Omental fat pad (tissue), 4 donors: Measurements from ENCODE around the gene FAM193B. TPM values are rescaled to one million over a fixed set of nuclear protein-coding genes. Genes with fewer than 3 reads are reported as not detected.

Experiments used
- ATAC-seq: fragments of 150-250 bp; one replicate; pipeline ENCODE4 v1.9.1; 2016; ENCODE audit warnings: mild to moderate bottlenecking, moderate library complexity; ENCODE audit not compliant: low FRiP score
- DNase-seq: peaks from one replicate; pipeline ENCODE4 v3.0.0-alpha.2; 2019; ENCODE audit warnings: low spot score
- total RNA-seq, 4 donors: library from RNA; depleted of rRNA; stranded (reverse); fragments of >200 nt; gene quantifications; one replicate each; pipeline ENCODE4 v1.1.0, GENCODE V29; 2016
- TF ChIP-seq, protein P1 (sequence below), 3 donors: fragments of 450-650 bp; IDR thresholded peaks; one replicate each; pipeline ENCODE4 v1.5.1; 2016 to 2017; ENCODE audit warnings: antibody characterized with exemption in 3 of 3, mild to moderate bottlenecking in 3 of 3, moderate library complexity in 2 of 3

FAM193B gene
- total RNA-seq, 4 donors from 2014 or later: 43.3 to 92.5 (median 50.9) TPM

DNA sequence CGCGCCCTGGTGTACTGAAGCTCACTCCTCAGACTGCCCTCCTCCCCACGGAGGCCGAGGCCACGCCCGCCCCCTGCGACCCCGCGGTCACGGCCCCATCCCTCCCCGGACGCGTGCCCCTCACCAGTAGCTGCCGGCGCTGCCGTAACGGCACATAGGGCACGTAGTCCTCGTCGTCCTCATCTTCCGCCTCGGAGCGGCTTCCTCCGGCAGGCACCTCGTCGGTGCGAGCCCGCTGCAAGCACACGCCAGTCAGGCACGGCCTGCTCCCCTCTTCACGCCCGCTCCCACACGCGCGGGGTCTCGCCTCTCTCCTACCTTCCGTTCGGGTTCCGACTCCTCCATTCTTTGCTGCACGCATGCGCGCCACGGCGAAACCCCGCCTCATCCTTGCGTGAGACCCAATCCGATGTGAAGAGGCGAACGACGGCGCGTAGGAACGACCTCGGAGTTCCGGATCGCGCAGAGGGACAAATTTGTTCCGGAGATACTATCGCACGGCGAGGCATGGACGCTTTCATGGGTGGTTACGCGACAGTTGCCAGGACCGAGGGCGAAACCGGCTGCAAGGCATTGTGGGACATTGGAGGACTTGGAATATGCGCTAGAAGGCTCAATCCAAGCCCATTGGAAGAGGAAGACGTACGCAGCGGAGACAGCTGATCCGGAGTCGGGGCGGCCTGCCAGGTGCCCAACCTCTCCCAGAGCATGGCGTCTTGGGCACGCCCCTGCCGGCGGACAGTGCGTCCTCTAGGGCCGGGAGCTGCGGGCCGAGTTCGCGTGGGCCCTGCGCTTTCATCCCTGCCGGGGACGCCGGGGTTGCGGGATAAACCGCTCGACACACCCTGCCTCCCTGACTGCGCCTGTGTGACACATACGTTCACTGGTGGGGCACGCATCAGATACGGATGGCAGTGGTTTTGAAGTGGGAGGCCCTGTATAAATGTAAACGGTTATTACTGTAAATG lies 37.5 kb downstream of the FAM193B start, which contains the start of gene DDX41:
Gene DDX41 (minus strand): TSS at position 361 of the 968 bp plus-strand sequence. CDS start 16 bp downstream, at position 345.
- TF ChIP-seq, protein P1, sequence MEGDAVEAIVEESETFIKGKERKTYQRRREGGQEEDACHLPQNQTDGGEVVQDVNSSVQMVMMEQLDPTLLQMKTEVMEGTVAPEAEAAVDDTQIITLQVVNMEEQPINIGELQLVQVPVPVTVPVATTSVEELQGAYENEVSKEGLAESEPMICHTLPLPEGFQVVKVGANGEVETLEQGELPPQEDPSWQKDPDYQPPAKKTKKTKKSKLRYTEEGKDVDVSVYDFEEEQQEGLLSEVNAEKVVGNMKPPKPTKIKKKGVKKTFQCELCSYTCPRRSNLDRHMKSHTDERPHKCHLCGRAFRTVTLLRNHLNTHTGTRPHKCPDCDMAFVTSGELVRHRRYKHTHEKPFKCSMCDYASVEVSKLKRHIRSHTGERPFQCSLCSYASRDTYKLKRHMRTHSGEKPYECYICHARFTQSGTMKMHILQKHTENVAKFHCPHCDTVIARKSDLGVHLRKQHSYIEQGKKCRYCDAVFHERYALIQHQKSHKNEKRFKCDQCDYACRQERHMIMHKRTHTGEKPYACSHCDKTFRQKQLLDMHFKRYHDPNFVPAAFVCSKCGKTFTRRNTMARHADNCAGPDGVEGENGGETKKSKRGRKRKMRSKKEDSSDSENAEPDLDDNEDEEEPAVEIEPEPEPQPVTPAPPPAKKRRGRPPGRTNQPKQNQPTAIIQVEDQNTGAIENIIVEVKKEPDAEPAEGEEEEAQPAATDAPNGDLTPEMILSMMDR (IDR thresholded peaks at IDR 0.05): no peak
- peak; percentile 90 for ATAC-seq
- peak; percentile 87 for DNase-seq

DNA sequence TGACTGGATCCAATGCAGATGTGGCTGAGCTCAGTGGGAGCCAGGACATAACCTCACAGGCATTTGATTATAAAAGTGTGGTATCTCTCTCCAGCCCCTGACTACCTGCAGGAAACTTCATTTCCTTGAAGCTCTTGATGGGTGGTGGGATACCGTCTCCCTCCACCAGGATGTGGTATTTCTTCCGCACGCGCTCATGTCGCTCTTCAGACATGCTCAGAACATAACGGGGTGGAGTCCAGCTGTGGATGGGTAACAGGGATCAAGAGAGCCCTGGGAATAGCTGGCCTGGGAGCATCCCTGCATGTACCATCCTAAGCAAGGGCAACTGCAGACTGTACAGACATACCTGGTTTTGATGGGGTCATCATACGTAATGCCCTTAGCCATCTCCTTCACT lies 38.8 kb downstream of the FAM193B start:
- TF ChIP-seq, protein P1 (IDR thresholded peaks at IDR 0.05): no peak
- DNase-seq (no peak), ATAC-seq (no peak)

DNA sequence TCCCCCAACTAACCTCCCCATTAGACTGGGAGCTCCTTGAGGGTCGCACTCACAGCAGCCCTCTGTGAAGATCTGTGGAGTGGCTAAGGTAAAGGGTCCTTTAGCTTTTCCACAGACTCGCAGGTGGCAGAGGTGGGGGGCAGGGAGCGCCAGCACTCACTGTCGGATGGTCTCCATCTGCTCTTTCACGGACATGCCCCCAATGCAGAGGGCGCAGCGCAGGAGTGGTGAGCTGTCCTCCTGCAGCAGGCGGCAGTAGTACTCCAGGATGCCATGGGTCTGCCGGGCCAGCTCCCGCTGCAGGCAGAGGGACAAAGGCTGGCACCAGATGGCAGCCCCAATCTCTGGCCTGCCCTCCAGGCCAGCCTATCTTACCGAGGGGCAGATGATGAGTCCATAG lies 39.8 kb downstream of the FAM193B start:
- no peak for DNase-seq
- no peak for ATAC-seq
- TF ChIP-seq, protein P1 (IDR thresholded peaks at IDR 0.05): no peak

DNA sequence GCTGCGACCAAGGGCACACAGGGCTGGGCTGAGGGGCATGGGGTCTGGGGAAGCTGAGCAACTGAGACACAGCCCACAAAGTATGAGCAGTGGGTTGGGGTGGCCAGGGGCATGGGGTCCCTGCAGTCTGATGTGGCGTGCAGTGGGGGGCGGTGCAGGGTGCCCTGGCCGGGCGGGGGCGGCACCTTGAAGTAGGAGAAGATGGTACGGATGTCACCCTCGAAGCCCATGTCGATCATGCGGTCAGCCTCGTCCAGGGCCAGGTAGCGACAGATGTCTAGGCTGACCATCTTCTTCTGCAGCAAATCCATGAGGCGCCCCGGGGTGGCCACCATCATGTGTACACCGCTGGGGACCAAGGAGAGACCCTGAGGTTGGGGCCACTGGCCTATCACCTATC lies 40.9 kb downstream of the FAM193B start:
- TF ChIP-seq, protein P1 (IDR thresholded peaks at IDR 0.05): no peak

DNA sequence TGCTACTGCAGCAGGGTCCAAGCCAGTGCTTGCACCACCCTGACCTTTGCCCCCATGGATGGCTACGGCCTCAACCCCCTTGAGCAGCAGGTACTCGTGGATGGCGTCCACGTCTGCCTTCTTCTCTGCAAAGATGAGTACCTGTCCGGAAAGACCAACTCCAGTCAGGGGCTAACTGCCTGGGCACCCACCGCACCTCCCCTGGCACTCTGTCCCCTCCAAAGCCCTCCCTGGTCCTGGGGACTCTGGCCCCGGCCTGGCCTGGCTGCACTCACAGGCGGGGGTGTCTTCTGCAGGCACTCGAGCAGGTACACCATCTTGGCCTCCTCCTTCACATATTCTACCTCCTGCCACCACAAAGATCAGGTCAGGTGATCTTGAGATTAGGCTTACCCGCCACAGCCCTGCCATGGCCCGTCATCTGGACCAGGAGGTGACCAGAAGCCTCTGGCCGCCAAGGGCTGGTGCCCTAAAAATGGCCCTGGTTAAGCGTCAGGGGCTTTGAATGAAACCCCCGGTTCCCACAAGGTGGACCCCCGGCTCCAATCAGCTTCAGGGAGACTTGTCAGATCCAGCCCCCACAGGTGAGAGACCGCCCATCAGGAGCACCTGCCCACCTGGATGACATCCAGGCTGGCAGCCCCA lies 41.5 kb downstream of the FAM193B start:
- TF ChIP-seq, protein P1 (IDR thresholded peaks at IDR 0.05): no peak
- ATAC-seq: no peak
- no peak for DNase-seq

More for the DNA sequence above, 40.9 kb downstream of the FAM193B start:
- DNase-seq (no peak), ATAC-seq (no peak)

DNA sequence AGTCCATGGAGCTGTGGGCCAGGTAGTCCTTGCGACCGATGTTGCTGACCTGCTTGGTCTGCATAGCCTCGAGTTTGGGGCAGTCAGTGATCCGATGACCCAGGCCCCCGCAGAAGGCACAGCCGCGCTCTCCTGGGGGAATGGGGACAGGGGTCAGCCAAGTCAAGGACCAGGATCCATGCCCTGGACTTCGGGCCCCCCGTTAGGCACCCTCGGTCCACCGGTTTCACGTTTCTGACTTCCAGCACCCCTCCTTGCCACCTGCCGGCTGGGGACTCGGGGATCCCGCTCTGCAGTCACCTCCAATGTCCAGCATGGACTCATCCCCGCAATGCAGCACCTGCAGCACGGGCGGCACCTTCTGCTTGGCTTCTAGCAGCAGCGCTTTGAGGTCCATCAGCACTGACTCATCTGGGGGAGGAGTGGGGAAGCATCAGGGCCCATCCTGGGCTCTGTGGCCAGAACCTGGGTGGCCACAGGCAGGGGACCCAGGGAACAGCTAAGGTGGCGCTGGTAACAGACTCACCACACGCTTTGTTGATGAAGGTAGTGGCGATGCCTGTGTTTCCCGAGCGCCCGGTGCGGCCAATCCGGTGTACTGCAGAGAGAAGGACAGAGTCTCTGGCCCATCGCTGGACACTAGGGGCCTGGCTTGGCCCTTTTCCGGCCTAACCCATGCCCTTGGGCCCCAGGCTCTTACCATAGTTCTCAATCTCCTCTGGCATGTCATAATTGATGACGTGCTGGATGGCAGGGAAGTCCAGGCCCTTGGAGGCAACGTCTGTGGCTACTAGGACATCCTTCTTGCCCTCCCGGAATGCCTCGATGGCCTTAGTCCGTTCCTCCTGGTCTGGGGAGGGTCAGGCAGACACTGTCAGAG lies 42.3 kb downstream of the FAM193B start:
- TF ChIP-seq, protein P1 (IDR thresholded peaks at IDR 0.05): no peak
- ATAC-seq (no peak), DNase-seq (no peak)
